HG03103 (cell line): Measurements from ENCODE around the gene RIN2.

ENCODE experiments used
- ATAC-seq: cut with Tn5 transposase; IDR thresholded peaks from one replicate; pipeline ENCODE4 v1.9.1; 2021; ENCODE audit warnings: low read depth; ENCODE audit not compliant: unreplicated experiment

RIN2 gene

GRCh38 chr20:19761841-19762240 lies 3.8 kb downstream of the RIN2 start:
- ATAC-seq, result no peak

- no peak for ATAC-seq
These were observed 6.1 kb downstream of the RIN2 start for GRCh38 chr20:19764207-19764606.

GRCh38 chr20:19765266-19765665 lies 7.2 kb downstream of the RIN2 start:
- ATAC-seq, result no peak

- ATAC-seq, result no peak
These were observed 7.9 kb downstream of the RIN2 start for GRCh38 chr20:19765913-19766312.

GRCh38 chr20:19767070-19767469 lies 9.0 kb downstream of the RIN2 start:
- no peak for ATAC-seq

DNA sequence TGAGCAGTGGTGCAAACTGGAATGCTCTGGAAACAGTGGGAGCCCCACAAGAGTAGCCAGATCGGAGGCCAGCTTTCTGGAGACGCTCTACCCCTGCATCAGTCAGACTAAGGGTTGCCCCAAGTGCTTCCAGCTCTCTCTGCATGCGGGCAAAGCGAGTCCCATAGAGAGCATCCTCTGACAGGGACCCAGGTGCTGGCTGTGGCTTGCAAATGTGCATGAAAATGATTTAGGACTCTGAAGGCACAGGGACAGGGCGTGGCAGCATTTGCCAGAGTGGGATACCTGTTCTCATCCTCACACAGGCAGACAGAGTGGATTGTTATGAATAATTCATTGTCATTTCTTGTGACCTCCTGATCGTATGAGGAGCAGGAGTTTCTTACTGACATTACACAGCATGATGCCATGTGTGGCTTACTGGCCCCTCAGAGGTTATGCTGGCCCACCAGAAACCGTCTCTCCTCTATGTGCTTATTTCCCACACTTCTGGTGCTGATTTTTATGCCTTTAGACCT lies 10.3 kb downstream of the RIN2 start:
- no peak for ATAC-seq

DNA sequence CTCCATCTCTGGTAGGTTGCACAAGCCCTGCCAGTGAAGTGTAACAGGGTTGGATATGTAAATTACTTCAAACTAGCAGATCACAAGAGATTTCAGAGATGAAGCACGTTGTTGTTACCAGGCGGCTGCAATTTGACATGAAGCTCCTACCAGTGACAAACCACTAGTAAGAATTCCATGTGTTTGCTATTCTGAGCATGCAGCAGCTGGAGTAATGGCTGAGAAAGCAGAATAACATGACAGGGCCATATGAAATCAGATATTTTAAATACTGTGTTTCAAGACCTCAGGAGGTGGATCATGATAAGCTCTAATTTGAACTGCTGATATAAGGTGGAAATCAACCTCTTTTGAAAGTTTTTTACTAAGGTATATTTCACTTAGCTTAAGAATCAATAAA lies 11.4 kb downstream of the RIN2 start:
- ATAC-seq, result no peak

DNA sequence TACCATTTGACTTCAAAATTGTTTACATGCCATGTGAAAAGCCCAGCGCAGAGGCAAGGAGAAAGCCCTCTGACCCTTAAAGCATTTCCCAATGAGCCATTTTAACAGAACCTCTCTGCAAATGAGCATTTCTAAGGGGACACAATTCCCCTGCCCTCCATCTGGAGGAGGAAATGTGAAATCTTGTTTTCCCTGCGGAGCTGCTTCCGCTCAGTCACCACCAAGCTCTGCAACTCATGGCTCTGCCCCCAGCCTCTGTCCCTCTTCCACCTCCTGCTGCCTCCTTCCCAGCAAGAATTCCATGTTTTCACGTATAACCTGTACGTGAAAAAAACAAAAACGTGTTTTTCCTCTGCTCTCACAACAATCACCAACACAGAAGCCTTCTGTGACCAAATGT lies 12.3 kb downstream of the RIN2 start:
- ATAC-seq, result no peak

GRCh38 chr20:19771031-19771430 lies 13.0 kb downstream of the RIN2 start:
- no peak for ATAC-seq

DNA sequence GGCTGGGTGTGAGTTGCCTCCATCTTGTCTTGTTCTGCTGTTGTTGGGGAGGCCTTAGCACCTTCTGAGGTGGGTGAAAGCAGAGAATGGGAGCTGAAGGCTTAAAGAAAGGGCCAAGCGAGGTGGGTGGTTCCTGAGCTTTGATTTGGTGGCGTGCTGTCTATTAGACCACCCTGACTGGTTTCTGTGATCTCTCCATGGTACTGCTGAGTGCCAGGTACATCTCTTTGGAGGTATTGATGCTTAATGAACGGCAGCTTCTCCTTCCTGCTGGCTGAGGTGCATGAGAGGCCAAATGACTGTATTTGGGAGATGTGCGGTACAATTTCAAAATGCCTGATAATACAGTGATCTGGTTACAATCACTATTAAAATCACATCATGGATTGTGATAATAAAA lies 15.4 kb downstream of the RIN2 start:
- no peak for ATAC-seq

DNA sequence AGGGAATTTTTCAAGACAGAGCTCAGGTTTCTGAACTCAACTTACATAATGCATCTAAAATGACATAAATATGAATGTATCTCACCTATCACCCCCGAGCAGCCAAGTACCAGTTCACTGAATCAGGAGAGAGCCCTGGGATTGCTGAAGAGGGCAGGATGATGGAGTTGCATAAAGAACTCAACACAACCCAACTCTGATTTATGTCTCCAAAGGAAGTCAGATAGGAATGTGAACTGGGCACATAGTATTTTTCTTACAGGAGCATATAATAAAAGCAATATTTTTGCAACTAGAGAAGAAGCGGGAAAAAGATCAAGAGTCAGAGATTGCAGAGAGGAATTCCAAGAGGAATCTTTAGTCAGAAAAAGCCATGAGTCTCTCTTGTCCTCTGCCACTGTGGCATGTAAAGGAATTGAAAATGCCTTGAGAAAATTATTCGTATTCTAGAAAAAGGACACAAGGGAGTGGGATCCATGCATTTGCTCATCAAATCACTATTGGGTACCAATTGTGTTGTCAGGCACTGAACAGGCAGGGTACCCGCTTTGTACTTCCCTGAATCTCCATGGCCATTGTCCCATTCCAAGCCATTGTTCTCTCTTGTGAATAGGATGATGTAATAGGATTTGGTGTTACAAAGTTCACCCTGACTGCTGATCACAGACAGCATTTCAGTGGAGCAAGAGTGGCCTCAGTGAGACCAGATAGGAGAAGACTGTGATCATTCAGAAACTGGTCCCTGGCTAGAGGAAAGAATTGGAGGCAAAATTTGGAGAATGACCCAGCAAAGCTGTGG lies 16.3 kb downstream of the RIN2 start:
- no peak for ATAC-seq

DNA sequence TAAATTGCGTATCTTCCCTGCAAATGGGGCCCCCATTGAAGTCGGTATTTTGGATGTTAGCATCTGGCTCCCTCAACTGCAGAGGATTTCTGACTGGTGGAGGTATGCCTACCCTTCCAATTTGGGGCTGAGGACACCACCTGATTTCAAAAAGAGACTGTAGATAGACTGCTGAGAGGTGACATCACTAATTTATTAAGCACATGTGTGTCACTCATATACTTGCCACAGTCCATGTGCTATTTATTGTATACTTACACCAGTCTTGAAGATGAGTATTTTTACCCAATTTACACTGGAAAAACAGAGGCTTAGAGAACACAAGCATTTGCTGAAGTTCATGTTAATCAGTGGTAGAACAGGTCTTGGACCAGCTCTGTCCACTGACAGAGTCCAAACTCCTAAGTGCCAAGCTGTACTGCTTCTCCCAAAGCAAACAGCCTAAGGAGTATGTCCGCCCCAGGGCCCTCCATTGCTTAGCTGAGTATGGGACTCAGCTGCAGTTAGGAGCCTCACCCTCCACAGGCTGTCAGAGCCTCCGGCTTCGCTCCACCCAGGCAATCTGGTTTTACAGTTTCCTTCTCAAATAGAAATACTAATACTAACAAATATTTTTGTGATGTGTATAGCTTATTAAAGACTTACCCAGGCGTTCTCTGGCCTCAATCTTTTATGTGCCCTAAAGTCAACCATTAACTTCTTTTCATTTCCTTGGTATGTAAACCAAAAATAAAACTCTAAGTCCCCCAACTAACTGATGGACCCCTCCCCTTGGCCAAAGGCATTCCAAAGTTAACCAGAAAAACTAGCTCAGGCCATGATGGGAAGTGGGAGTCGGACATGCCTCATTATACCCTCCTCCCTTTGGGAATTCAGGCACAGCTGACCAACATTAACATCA lies 17.5 kb downstream of the RIN2 start:
- no peak for ATAC-seq

DNA sequence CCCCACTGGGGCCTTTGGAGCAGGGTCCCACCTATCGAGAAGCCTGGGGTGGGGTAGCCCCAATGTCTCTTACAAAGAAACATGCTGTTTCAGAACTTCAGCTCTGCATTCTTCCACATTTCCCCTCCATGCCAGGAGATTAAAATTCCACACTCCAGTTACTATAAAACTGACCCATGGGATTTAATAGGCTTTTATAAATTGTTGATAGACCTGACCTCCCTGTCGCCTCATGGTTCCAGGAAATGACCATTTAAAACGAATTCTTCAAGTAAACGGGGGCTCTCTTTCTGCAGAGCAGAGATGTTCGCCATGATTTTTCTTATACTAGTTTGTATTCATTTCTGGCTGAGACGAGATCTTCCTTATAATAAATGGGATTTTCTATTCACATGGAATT lies 19.3 kb downstream of the RIN2 start:
- ATAC-seq, result no peak

DNA sequence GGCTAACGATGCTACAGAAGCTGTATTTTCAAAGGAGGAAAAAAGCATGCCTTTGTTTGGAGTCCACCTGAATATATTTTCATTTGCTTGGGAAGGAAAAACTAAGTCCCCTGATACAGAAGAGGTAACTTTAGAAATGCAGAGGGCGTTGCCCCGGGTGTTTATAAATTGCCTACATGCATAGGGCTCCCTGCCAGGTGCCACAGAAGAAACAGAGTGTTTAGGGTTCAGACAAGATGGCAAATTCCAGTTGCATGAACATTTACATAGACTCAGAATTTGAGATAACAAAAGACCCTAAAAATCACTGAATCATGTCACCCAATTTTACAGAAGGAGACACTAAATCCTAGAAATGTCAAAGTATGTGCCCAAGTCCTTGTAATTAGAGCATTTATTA lies 19.9 kb downstream of the RIN2 start:
- ATAC-seq, result no peak

- ATAC-seq, result no peak
These were observed 20.3 kb downstream of the RIN2 start for GRCh38 chr20:19778404-19778803.

DNA sequence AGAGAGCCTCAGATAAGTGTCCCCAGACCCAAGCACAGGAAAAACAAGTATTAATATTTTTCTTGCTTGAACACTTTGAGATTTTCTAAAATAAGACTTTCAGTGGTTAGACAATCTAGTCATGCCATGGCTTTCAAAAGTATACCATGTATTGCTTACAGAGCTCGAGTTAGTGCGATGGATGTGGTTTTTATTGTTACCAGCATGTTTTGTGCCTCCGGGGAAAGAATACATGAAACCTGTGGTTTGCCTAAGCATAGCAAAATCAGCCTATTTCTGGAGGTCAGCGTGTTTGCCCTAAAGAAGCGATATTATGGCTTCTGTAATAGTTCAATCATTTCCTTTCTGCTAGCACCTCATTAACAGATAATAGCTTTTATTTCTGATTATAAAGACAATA lies 21.6 kb downstream of the RIN2 start:
- peak; percentile 82 for ATAC-seq

- ATAC-seq, result no peak
These were observed 22.2 kb downstream of the RIN2 start for GRCh38 chr20:19780261-19780660.

DNA sequence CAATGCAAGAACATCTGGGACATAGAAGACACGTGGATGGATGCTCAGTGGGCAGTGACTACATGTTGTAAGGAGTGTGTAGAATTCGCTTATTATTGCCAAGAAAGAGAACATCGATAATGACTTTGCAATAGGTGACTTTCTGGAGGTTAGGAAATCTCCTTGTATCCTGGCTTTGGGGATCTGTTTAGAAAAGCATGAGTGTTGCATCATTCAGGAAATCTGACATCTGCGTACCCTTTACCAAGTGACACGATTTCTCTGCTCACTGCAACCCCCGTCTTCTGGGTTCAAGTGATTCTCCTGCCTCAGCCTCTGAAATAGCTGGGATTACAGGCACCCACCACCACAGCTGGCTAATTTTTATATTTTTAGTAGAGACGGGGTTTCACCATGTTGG lies 23.2 kb downstream of the RIN2 start:
- no peak for ATAC-seq

- ATAC-seq, result no peak
These were observed 24.6 kb downstream of the RIN2 start for GRCh38 chr20:19782669-19783068.

DNA sequence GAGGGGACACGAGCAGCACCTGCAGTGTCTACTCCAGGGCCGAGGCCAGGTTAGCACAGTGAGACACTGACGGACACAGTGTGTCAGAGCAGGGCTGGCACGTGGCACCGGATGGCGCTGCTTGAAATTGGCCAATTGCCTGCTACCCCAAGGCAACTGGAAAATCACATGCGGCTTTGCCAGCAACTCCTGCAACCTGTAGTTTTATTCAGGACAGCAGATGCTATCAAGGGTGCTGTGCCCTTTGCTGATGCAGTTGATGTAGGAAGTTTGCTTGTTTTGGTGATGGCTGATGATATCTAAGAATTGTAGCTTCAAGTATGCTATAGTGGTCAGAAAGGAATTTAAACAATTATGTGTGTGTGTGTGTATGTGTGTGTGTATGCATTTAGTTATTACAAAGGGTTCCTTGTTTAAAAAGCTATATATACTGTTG lies 25.9 kb downstream of the RIN2 start:
- no peak for ATAC-seq

DNA sequence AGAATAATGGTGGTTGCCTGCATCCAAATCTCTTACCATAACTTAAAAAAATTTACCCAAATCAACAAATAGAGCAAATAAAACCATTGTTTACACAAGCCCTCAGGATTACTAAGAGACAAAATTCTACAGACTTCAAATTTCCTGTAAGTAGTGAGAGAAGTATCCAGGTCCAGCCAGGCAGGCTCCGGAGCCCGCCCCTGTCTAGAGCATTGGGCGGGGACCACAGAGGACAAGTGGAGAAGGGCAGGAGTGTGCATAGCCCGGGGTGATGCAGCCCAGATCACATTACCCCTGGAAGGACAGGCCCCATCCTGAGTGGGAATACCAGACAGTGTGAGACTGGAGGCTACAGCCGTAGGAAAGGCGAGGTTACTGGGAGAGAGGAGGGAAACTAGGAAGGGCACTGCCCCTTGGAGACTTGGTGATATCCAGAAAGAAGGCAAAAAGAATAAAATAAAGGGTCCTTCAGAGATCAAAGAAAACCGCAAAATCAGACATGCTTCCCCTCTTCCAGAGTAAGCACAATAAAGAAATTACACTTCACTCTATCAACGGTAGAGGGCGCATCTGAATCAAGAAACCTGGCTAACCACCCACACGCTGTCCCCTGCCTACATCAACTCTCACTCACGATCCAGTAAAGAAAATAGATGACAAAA lies 26.6 kb downstream of the RIN2 start:
- ATAC-seq, result no peak
